SU-DHL-6 (cell line): ENCODE data around the gene NMT2.

Experiments used
- EZH2phosphoT487 ChIP-seq: fragments of 200-600 bp; sonication (generic), shearing (Covaris generic); conservative IDR thresholded peaks from 2 replicates; pipeline ENCODE4 v1.6.1; 2018; ENCODE audit warnings: mild to moderate bottlenecking, antibody characterized with exemption, low read length, moderate library complexity, mixed read lengths
- TF ChIP-seq, protein P1 (sequence below): fragments of 200-600 bp; sonication (generic); IDR thresholded peaks from one replicate; pipeline ENCODE4 v1.5.1; 2017; ENCODE audit warnings: antibody characterized with exemption, mild to moderate bottlenecking, low read length, moderate library complexity; ENCODE audit not compliant: insufficient read depth, poor library complexity, severe bottlenecking

DNA sequence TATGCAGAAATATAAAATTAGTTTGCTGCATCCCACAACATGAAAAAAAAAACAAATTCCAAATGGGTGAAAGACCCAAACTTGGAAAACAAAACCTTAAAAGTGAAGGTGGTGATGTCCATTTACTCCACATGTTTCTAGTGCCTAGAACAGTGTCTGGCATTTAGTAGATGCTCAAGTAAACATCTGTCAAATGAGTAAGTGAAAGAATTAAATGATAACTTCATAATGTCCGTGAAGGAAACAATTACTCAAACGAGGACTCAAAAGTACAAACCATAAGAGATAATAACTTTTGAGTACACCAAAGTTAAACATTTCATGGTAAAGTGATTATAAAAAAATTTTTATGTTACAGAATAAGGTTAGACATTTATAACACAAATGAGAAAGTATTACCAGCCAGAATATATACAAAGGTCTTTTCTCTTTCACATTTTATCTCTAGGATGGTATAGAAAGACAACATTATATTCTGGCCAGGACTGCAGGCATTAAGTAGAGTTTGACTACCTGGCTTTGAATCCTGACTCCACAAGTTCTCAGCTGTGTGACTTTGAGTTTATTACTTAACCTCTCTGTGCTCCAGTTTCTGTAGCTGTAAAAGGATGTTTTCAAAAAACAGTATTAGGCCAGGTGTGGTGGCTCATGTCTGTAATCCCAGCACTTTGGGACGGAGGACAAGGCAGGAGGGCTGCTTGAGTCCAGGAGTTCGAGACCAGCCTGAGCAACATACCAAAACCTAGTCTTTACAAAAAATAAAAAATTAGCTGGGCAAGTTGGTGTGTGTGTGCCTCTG is 20.7 kb downstream of the NMT2 start:
- TF ChIP-seq, protein P1, sequence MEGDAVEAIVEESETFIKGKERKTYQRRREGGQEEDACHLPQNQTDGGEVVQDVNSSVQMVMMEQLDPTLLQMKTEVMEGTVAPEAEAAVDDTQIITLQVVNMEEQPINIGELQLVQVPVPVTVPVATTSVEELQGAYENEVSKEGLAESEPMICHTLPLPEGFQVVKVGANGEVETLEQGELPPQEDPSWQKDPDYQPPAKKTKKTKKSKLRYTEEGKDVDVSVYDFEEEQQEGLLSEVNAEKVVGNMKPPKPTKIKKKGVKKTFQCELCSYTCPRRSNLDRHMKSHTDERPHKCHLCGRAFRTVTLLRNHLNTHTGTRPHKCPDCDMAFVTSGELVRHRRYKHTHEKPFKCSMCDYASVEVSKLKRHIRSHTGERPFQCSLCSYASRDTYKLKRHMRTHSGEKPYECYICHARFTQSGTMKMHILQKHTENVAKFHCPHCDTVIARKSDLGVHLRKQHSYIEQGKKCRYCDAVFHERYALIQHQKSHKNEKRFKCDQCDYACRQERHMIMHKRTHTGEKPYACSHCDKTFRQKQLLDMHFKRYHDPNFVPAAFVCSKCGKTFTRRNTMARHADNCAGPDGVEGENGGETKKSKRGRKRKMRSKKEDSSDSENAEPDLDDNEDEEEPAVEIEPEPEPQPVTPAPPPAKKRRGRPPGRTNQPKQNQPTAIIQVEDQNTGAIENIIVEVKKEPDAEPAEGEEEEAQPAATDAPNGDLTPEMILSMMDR: no peak
- no peak for TF ChIP-seq EZH2phosphoT487
